SK-N-SH (cell line): ENCODE measurements around the gene DEAF1. TPM values are rescaled to one million over a fixed set of nuclear protein-coding genes. Genes with fewer than 3 reads are reported as not detected.

Experiments used
- CTCF ChIA-PET: fragments of 300-600, 350-600 bp; formaldehyde crosslinking; extraction: SDS; loops from one replicate; lab custom pipeline; 2021; lab: Yijun Ruan, JAX
- POLR2A ChIA-PET: fragments of 350-600 bp; sonication (Branson Sonifier 250); formaldehyde crosslinking; extraction: SDS; loops from one replicate; lab custom pipeline; 2020; ENCODE audit warnings: antibody characterized with exemption, inconsistent platforms; lab: Yijun Ruan, JAX
- DNase-seq: peaks from one replicate; pipeline ENCODE4 v3.0.0; 2012
- H2AFZ ChIP-seq: fragments of 200-600 bp; sonication (generic); 2 replicates; pipeline ENCODE4 v1.8.1; 2016; ENCODE audit warnings: antibody characterized with exemption, mild to moderate bottlenecking, low read depth
- H3F3A ChIP-seq: fragments of 200-600 bp; sonication (generic); replicated peaks from 2 replicates; pipeline ENCODE3; 2016; ENCODE audit warnings: antibody characterized with exemption, mild to moderate bottlenecking; ENCODE audit not compliant: insufficient read depth
- H3K27ac ChIP-seq, 2 experiments: fragments of 200-500 bp in 1 of 2; fragments of 200-600 bp in 1 of 2; sonication (Bioruptor generic) in 1 of 2; sonication (generic), shearing (Covaris generic) in 1 of 2; 2 replicates each; pipeline versions ENCODE4 v1.5.1 to v1.6.1; 2014 to 2016; ENCODE audit warnings: low read depth in 2 of 2, inconsistent platforms in 1 of 2, low read length in 1 of 2, mild to moderate bottlenecking in 1 of 2, mixed read lengths in 1 of 2
- H3K27me3 ChIP-seq: fragments of 200-600 bp; sonication (generic), shearing (Covaris generic); 2 replicates; pipeline ENCODE4 v1.6.1; 2016; ENCODE audit warnings: mixed run types; ENCODE audit not compliant: insufficient read depth
- H3K36me3 ChIP-seq, 2 experiments: fragments of 200-500 bp in 1 of 2; fragments of 200-600 bp in 1 of 2; sonication (Bioruptor generic) in 1 of 2; sonication (generic) in 1 of 2; replicated peaks in 1 of 2; 2 replicates each; pipeline versions ENCODE3 to v1.5.1; 2014 to 2016; ENCODE audit warnings: low read length in 1 of 2, mild to moderate bottlenecking in 1 of 2; ENCODE audit not compliant: insufficient read depth in 2 of 2, control insufficient read depth in 1 of 2
- H3K4me1 ChIP-seq, 2 experiments: fragments of 200-500 bp in 1 of 2; fragments of 200-600 bp in 1 of 2; sonication (Bioruptor generic) in 1 of 2; sonication (generic), shearing (Covaris generic) in 1 of 2; 2 replicates each; pipeline versions ENCODE4 v1.5.1 to v1.6.1; 2014 to 2016; ENCODE audit warnings: low read depth in 1 of 2, low read length in 1 of 2, mixed run types in 1 of 2; ENCODE audit not compliant: insufficient read depth in 2 of 2, control insufficient read depth in 1 of 2
- H3K4me2 ChIP-seq: fragments of 200-600 bp; sonication (generic), shearing (Covaris generic); 2 replicates; pipeline ENCODE4 v1.6.1; 2017; ENCODE audit warnings: mixed run types
- H3K4me3 ChIP-seq, 2 experiments: fragments of 200-500 bp in 1 of 2; fragments of 200-600 bp in 1 of 2; sonication (Bioruptor generic) in 1 of 2; sonication (generic), shearing (Covaris generic) in 1 of 2; 2 replicates each; pipeline versions ENCODE4 v1.5.1 to v1.8.1; 2014 to 2016; ENCODE audit warnings: low read depth in 2 of 2, inconsistent platforms in 1 of 2, low read length in 1 of 2, mild to moderate bottlenecking in 1 of 2, mixed read lengths in 1 of 2, moderate library complexity in 1 of 2
- H3K79me2 ChIP-seq: fragments of 200-600 bp; sonication (generic); 2 replicates; pipeline ENCODE4 v1.8.1; 2017; ENCODE audit warnings: mild to moderate bottlenecking; ENCODE audit not compliant: insufficient read depth
- H3K9ac ChIP-seq: fragments of 200-600 bp; sonication (generic); 2 replicates; pipeline ENCODE4 v1.6.1; 2017; ENCODE audit warnings: mixed run types
- H3K9me2 ChIP-seq: fragments of 200-600 bp; sonication (generic); 2 replicates; pipeline ENCODE4 v1.6.1; 2017; ENCODE audit warnings: mixed run types
- H3K9me3 ChIP-seq: fragments of 200-600 bp; sonication (generic); 2 replicates; pipeline ENCODE4 v1.6.1; 2017; ENCODE audit warnings: mixed run types, mild to moderate bottlenecking, moderate library complexity
- H4K20me1 ChIP-seq: fragments of 200-600 bp; sonication (generic); 2 replicates; pipeline ENCODE4 v1.6.1; 2017; ENCODE audit warnings: mild to moderate bottlenecking, mixed run types; ENCODE audit not compliant: insufficient read depth
- EP300 ChIP-seq, 2 experiments: IDR thresholded peaks; 2 replicates each; pipeline versions ENCODE4 v1.4.0 to v1.6.1; 2012; ENCODE audit warnings: borderline replicate concordance in 1 of 2, low read depth in 1 of 2, low read length in 1 of 2
- JUND ChIP-seq: IDR thresholded peaks from 2 replicates; pipeline ENCODE4 v1.4.0; 2012
- NFIC ChIP-seq: IDR thresholded peaks from 2 replicates; pipeline ENCODE4 v1.4.0; 2012; ENCODE audit warnings: borderline replicate concordance
- PBX3 ChIP-seq: IDR thresholded peaks from 2 replicates; pipeline ENCODE4; 2012
- USF1 ChIP-seq: IDR thresholded peaks from 2 replicates; pipeline ENCODE4 v1.4.0; 2012; ENCODE audit warnings: low read depth, borderline replicate concordance
- ZBTB33 ChIP-seq: IDR thresholded peaks from 2 replicates; pipeline ENCODE4 v1.4.0; 2012; ENCODE audit warnings: low read depth, borderline replicate concordance
- WGBS: methylation state at CpG from one replicate; pipeline ENCODE4 v1.1.6; 2017; ENCODE audit warnings: low lambda C conversion rate; 5-methylcytosine and 5-hydroxymethylcytosine counted together
- polyA plus RNA-seq, 3 experiments: library from polyadenylated mRNA; depleted of rRNA; stranded (reverse); fragments of >200 nt; gene quantifications; 2 replicates each; pipeline ENCODE4 v1.2.3, GENCODE V29; 2012

DEAF1 gene
- polyA plus RNA-seq, 1 of the 3 experiments (the other 2 are of a cell fraction): 40.6 TPM

GRCh38 chr11:720017-720641, 25.1 kb upstream of the DEAF1 start:
- Histone ChIP-seq H3K9me3 (no peaks in the 10 kb centered on the region), H3K4me1 (peaks cover 0 to 12% of the 10 kb centered on the region in 2 experiments; a peak in 1 of 4 replicates), H3K9me2 (no peaks in the 10 kb centered on the region), H3K27ac (no peak overlapping the region), H4K20me1 (no peaks in the 10 kb centered on the region), H3K36me3 (no peaks in the 10 kb centered on the region), H2AFZ (no peak overlapping the region), H3K9ac (no peak overlapping the region), H3K79me2 (no peaks in the 10 kb centered on the region), H3K27me3 (peaks cover 47% of the 10 kb centered on the region), H3K4me2 (0 out of 2 replicates have a peak overlapping the region, but pooled peaks have one; percentile 19), H3K4me3 (peak overlapping the region in 1 of 2 experiments; percentile 24; a peak in 1 of 4 replicates), H3F3A (no peaks in the 10 kb centered on the region)
- CTCF ChIA-PET: interaction anchor here (0.6 to 11.8 kb wide), 9 partner anchors 8 to 186 kb away, joined by 3 to 150 read pairs (median 4); partner anchors contain the start of genes DEAF1 and TMEM80
- POLR2A ChIA-PET: interaction anchor here (0.5 kb wide), 1 partner anchor 59 kb away, joined by 3 read pairs; no protein-coding TSS in a partner anchor
- TF ChIP-seq USF1: no peak
- no peak for TF ChIP-seq EP300 (IDR thresholded peaks at IDR 0.05; ENCODE audit: borderline replicate concordance in 1 of 2, low read depth in 1 of 2, low read length in 1 of 2)
- no peak for TF ChIP-seq NFIC
- TF ChIP-seq JUND: no peak
- no peak for TF ChIP-seq ZBTB33
- DNase-seq: peak; percentile 18
- 63% methylated on average over 14 of the region's 35 CpGs for WGBS

GRCh38 chr11:719214-720016, 24.4 kb upstream of the DEAF1 start:
- POLR2A ChIA-PET: interaction anchor here (0.5 to 0.7 kb wide), 2 partner anchors 10 to 58 kb away, joined by 3 read pairs; no protein-coding TSS in a partner anchor
- Histone ChIP-seq H3K27ac (no peak overlapping the region), H4K20me1 (no peaks in the 10 kb centered on the region), H3K9ac (no peak overlapping the region), H3K4me2 (no peak overlapping the region), H3K27me3 (peaks cover 41% of the 10 kb centered on the region), H3K79me2 (no peaks in the 10 kb centered on the region), H3F3A (no peaks in the 10 kb centered on the region), H2AFZ (no peak overlapping the region)
- WGBS: 41% methylated on average over 30 of the region's 34 CpGs
- no peak for TF ChIP-seq PBX3
- TF ChIP-seq, all 33 proteins: peak for 0
- Histone ChIP-seq H3K9me2 (no peaks in the 10 kb centered on the region), H3K4me3 (no peak overlapping the region), H3K9me3 (no peaks in the 10 kb centered on the region), H3K4me1 (peaks cover 0 to 12% of the 10 kb centered on the region in 2 experiments; a peak in 1 of 4 replicates), H3K36me3 (no peaks in the 10 kb centered on the region)
- CTCF ChIA-PET: interaction anchor here (0.6 to 11.8 kb wide), 8 partner anchors 9 to 185 kb away, joined by 3 to 150 read pairs (median 6); partner anchors contain the start of genes DEAF1 and TMEM80
- DNase-seq: peak; percentile 38
